K562 (cell line): Measurements from ENCODE around the gene GPSM3. TPM values are rescaled to one million over a fixed set of nuclear protein-coding genes. Genes with fewer than 3 reads are reported as not detected.

ENCODE experiments used
- COPS2 ChIP-seq: fragments of 450-650 bp; conservative IDR thresholded peaks from 2 replicates; pipeline ENCODE4 v1.6.1; 2016; ENCODE audit warnings: mild to moderate bottlenecking, moderate library complexity
- DACH1 ChIP-seq: fragments of 450-650 bp; IDR thresholded peaks from 2 replicates; pipeline ENCODE4 v1.6.1; 2018; ENCODE audit not compliant: partially characterized antibody
- DPF2 ChIP-seq: fragments of 450-650 bp; IDR thresholded peaks from 2 replicates; pipeline ENCODE4 v1.6.1; 2016
- IRF9 ChIP-seq: fragments of 450-650 bp; IDR thresholded peaks from 2 replicates; pipeline ENCODE4 v1.6.1; 2016; ENCODE audit warnings: missing biosample characterization, missing genetic modification characterization
- MEIS2 ChIP-seq: fragments of 450-650 bp; IDR thresholded peaks from 2 replicates; pipeline ENCODE4 v1.6.1; 2014; ENCODE audit warnings: mild to moderate bottlenecking; ENCODE audit not compliant: partially characterized antibody
- MXI1 ChIP-seq: IDR thresholded peaks from 2 replicates; pipeline ENCODE4 v1.6.1; 2011; ENCODE audit warnings: low read depth, mild to moderate bottlenecking, improper control_type of control experiment, low read length
- NCOA4 ChIP-seq: fragments of 450-650 bp; IDR thresholded peaks from 2 replicates; pipeline ENCODE4 v1.6.1; 2018; ENCODE audit warnings: mild to moderate bottlenecking; ENCODE audit not compliant: partially characterized antibody
- PRDM10 ChIP-seq: fragments of 450-650 bp; IDR thresholded peaks from 2 replicates; pipeline ENCODE4 v1.6.1; 2018; ENCODE audit not compliant: partially characterized antibody
- RNF2 ChIP-seq: sonication (generic); IDR thresholded peaks from 2 replicates; pipeline ENCODE4 v1.6.1; 2016
- SAP30 ChIP-seq: fragments of 200-600 bp; sonication (generic); IDR thresholded peaks from 2 replicates; pipeline ENCODE4 v1.6.1; 2012; ENCODE audit warnings: borderline replicate concordance, low read depth, mild to moderate bottlenecking, moderate library complexity, low read length, control low read depth, inconsistent platforms; ENCODE audit not compliant: insufficient read depth, poor library complexity, severe bottlenecking
- YBX1 ChIP-seq: fragments of 450-650 bp; IDR thresholded peaks from 2 replicates; pipeline ENCODE4 v1.7.1; 2016; ENCODE audit warnings: mild to moderate bottlenecking
- ZBTB26 ChIP-seq: fragments of 450-650 bp; formaldehyde crosslinking; IDR thresholded peaks from 2 replicates; pipeline ENCODE4 v1.4.0; 2022; ENCODE audit warnings: missing genetic modification characterization
- ZC3H8 ChIP-seq: fragments of 450-650 bp; IDR thresholded peaks from 2 replicates; pipeline ENCODE4 v1.6.1; 2017
- ZEB2 ChIP-seq: fragments of 450-650 bp; IDR thresholded peaks from 2 replicates; pipeline ENCODE4 v1.6.1; 2016
- ZSCAN32 ChIP-seq: fragments of 450-650 bp; formaldehyde crosslinking; IDR thresholded peaks from 2 replicates; pipeline ENCODE4 v1.4.0; 2020; ENCODE audit warnings: mild to moderate bottlenecking, moderate library complexity
- polyA plus RNA-seq, 8 experiments: library from polyadenylated mRNA; depleted of rRNA in 4 of 8; stranded (reverse) in 5 of 8; unstranded in 3 of 8; fragments of >200 nt; fragmentation: Nextera tagmentation in 2 of 8; fragmentation: Illumina TruSeq in 1 of 8; extraction: Ambion mirVana in 2 of 8; extraction: Trizol in 1 of 8; gene quantifications; 2 replicates each; pipeline versions ENCODE4 v1.2.1 to v1.2.3, GENCODE V29; 2011 to 2014; ENCODE audit warnings: inconsistent platforms in 1 of 8, missing spikeins in 1 of 8
- total RNA-seq, 7 experiments: library from RNA; depleted of rRNA in 6 of 7; stranded (reverse); fragments of >200 nt in 6 of 7; fragmentation: Illumina TruSeq in 2 of 7; extraction: Trizol in 2 of 7; gene quantifications; 2 replicates each; pipeline versions ENCODE4 v1.2.1 to v1.2.3, GENCODE V29; 2011 to 2021; ENCODE audit warnings: low replicate concordance in 1 of 7
- TF ChIP-seq, protein P1 (sequence below), 2 experiments: fragments of 450-650 bp in 1 of 2; sonication (generic) in 1 of 2; formaldehyde crosslinking in 1 of 2; IDR thresholded peaks in 1 of 2; conservative IDR thresholded peaks in 1 of 2; 2 replicates each; pipeline versions ENCODE4 v1.6.1 to v1.8.1; 2016 to 2023; ENCODE audit warnings: mild to moderate bottlenecking in 2 of 2, moderate library complexity in 2 of 2, inconsistent platforms in 1 of 2, missing genetic modification reagents in 1 of 2
- TF ChIP-seq, protein P2 (sequence below): fragments of 450-650 bp; formaldehyde crosslinking; IDR thresholded peaks from 2 replicates; pipeline ENCODE4 v1.4.0; 2022; ENCODE audit warnings: missing genetic modification characterization

The GPSM3 gene
- total and polyA plus RNA-seq, 9 of the 15 experiments (the other 6 are each of a cell fraction or from before 2014, with no cell fraction given) = 5.3 to 42.6 (median 24.4) TPM

DNA sequence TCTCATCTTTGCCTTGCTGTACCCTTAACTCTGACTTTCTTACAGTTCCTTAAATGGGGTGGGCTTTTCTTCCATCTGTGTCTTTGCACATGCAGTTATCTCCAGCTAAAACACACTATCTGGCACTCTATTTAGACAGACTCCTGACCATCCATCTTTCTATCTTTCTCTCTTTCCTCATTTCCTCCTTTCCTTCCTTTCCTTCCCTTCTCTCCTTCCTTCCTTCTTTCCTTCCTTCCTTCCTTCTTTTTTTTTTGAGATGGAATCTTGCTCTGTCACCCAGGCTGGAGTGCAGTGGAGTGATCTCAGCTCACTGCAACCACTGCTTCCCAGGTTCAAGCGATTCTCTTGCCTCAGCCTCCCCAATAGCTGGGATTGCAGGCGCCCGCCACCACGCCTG lies 23.2 kb upstream of the GPSM3 start (continued):
- no peak for TF ChIP-seq COPS2
- TF ChIP-seq RNF2 = no peak
- TF ChIP-seq, protein P1, sequence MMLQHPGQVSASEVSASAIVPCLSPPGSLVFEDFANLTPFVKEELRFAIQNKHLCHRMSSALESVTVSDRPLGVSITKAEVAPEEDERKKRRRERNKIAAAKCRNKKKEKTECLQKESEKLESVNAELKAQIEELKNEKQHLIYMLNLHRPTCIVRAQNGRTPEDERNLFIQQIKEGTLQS (IDR thresholded peaks at IDR 0.05) = no peak
- TF ChIP-seq, protein P1 (CRISPR knock-in tag; conservative IDR thresholded peaks at IDR 0.05) = no peak
- TF ChIP-seq PRDM10 = no peak
- no peak for TF ChIP-seq ZSCAN32 (CRISPR knock-in tag)
- no peak for TF ChIP-seq DACH1
- peak; percentile 57; the same call in 1 of the 2 replicates for TF ChIP-seq ZBTB26 (CRISPR knock-in tag)
- TF ChIP-seq, protein P2, sequence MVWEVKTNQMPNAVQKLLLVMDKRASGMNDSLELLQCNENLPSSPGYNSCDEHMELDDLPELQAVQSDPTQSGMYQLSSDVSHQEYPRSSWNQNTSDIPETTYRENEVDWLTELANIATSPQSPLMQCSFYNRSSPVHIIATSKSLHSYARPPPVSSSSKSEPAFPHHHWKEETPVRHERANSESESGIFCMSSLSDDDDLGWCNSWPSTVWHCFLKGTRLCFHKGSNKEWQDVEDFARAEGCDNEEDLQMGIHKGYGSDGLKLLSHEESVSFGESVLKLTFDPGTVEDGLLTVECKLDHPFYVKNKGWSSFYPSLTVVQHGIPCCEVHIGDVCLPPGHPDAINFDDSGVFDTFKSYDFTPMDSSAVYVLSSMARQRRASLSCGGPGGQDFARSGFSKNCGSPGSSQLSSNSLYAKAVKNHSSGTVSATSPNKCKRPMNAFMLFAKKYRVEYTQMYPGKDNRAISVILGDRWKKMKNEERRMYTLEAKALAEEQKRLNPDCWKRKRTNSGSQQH (CRISPR knock-in tag) = peak; percentile 74
- no peak for TF ChIP-seq IRF9 (tag)
- 0 out of 2 replicates have a peak, but pooled peaks have one; percentile 43 for TF ChIP-seq YBX1
- TF ChIP-seq ZC3H8 = no peak
- TF ChIP-seq SAP30 = no peak
- no peak for TF ChIP-seq NCOA4
- TF ChIP-seq ZEB2 = peak; percentile 37; the same call in 1 of the 2 replicates
- 0 out of 2 replicates have a peak, but pooled peaks have one; percentile 17 for TF ChIP-seq DPF2
- TF ChIP-seq MXI1 = no peak
- TF ChIP-seq MEIS2 = no peak
